ENCODE measurements around the gene ARHGAP4. TPM values are rescaled to one million over a fixed set of nuclear protein-coding genes. Genes with fewer than 3 reads are reported as not detected.

The ARHGAP4 gene
- total and polyA plus RNA-seq, 2 donors (not counting 3 experiments of a cell fraction or from before 2014, with no cell fraction given) = 20.9 to 33.3 TPM

DNA sequence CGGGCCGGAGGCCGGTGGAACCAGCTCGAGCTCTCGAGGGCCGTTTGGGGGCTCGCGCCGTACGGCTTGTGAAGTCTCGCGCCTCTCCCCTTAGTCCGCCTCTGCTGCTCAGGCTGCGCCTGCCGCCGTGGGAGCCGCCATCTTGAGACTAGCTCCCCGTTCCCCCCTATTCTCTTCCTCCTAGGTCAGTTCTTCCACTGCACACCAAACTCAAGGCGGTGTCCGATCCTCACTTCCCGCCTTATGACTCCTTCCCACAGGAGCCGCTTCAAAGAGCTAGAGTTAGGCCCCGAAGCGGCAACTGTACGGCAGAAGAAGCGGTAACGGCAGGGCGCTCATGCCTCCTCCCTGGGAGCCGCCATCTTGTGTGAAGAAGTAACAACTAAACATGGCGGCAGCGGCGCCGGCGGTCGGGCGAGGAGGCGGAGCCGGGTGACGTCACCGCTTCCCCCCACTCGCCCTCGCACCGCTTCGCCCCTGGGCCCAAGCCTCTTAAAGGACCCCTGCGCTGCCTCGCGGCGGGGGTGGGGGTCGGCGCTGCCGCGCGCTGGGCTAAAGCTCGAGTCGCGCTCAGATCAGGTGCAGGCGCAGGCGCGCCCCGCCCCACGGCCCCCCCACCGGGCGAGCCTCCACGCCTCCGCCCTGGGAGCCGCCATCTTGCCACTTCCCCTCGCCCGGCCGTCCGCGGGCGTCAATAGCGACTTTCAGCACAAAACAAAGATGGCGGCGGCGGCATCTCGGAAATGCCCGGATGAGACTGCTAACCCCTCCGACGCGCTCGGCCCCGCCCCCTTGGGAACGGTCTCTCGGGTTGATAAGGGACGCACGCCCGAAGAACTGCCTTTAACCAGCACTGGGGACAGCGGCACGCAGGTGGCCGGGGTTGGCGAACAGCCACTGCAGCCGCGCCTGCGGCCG, 45.6 kb upstream of the ARHGAP4 start, which contains the start of gene HCFC1:
HCFC1 (minus strand) TSS at position 369 of the 918 bp plus-strand sequence. CDS start 978 bp downstream, outside the sequence.
- Histone ChIP-seq H3K9me1 (replicated peaks; ENCODE audit: control insufficient read depth, extremely low read depth, insufficient read depth, low read length) (no peaks in the 10 kb centered on the region), H2AFZ (ENCODE audit: low read depth, low read length) (no peak within 1 kb of the TSS), H3K27me3 (ENCODE audit: control insufficient read depth in 2 of 2, insufficient read depth in 2 of 2, low read length in 2 of 2) (no peaks in the 10 kb centered on the region), H3K4me1 (ENCODE audit: control insufficient read depth, extremely low read depth, insufficient read depth, low read length) (peaks cover 45% of the 10 kb centered on the region), H3K79me2 (ENCODE audit: control insufficient read depth, insufficient read depth, low read length) (peaks cover 46% of the 10 kb centered on the region), H3K4me2 (ENCODE audit: insufficient read depth, low read length) (peak within 1 kb of the TSS; percentile 37), H3K36me3 (ENCODE audit: control insufficient read depth in 2 of 2, extremely low read depth in 1 of 2, insufficient read depth in 2 of 2, low read length in 2 of 2) (no peaks in the 10 kb centered on the region), H3K4me3 (replicated peaks in 1 of 3; ENCODE audit: insufficient read depth in 1 of 3, low read depth in 1 of 3, low read length in 3 of 3) (peak within 1 kb of the TSS; percentile 47 to 76 (median 74)), H3K9me3 (replicated peaks; ENCODE audit: control insufficient read depth, insufficient read depth, low read length) (no peaks in the 10 kb centered on the region), H3K9ac (replicated peaks; ENCODE audit: extremely low read depth, insufficient read depth, low read length) (peak within 1 kb of the TSS; percentile 97), H4K20me1 (replicated peaks; ENCODE audit: control insufficient read depth, extremely low read depth, insufficient read depth, low read length) (no peaks in the 10 kb centered on the region), H3K27ac (ENCODE audit: insufficient read depth, low read depth, low read length) (peak within 1 kb of the TSS; percentile 98)
- ChIA-PET POLR2A (interaction anchor here (1.3 kb wide), 1 partner anchor 47 kb away, joined by 3 read pairs; no protein-coding TSS in a partner anchor), CTCF (interaction anchor here (1.0 to 1.2 kb wide), 3 partner anchors 9 to 403 kb away, joined by 3 read pairs; partner anchors contain the start of gene FLNA)
- TF ChIP-seq POLR2AphosphoS5 (IDR thresholded peaks at IDR 0.05; ENCODE audit: insufficient read depth, low read depth, low read length) = peak; percentile 20
- TF ChIP-seq JUN (IDR thresholded peaks at IDR 0.05; ENCODE audit: borderline replicate concordance, insufficient read depth, insufficient read length, low read depth) = peak; percentile 27
- TF ChIP-seq, protein P1, sequence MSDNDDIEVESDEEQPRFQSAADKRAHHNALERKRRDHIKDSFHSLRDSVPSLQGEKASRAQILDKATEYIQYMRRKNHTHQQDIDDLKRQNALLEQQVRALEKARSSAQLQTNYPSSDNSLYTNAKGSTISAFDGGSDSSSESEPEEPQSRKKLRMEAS (IDR thresholded peaks at IDR 0.05; ENCODE audit: insufficient read depth, insufficient read length) = no peak
- no peak for TF ChIP-seq GATA2 (IDR thresholded peaks at IDR 0.05; ENCODE audit: insufficient read depth, insufficient read length, low read depth, low read length)
- no peak for TF ChIP-seq MYC (IDR thresholded peaks at IDR 0.05; ENCODE audit: low read depth, low read length)
- no peak for TF ChIP-seq EZH2 (IDR thresholded peaks at IDR 0.05; ENCODE audit: borderline replicate concordance, low read depth, low read length, severe bottlenecking)
- no peak for TF ChIP-seq FOS (IDR thresholded peaks at IDR 0.05; ENCODE audit: borderline replicate concordance, insufficient read depth, low read length)
- TF ChIP-seq, protein P2, sequence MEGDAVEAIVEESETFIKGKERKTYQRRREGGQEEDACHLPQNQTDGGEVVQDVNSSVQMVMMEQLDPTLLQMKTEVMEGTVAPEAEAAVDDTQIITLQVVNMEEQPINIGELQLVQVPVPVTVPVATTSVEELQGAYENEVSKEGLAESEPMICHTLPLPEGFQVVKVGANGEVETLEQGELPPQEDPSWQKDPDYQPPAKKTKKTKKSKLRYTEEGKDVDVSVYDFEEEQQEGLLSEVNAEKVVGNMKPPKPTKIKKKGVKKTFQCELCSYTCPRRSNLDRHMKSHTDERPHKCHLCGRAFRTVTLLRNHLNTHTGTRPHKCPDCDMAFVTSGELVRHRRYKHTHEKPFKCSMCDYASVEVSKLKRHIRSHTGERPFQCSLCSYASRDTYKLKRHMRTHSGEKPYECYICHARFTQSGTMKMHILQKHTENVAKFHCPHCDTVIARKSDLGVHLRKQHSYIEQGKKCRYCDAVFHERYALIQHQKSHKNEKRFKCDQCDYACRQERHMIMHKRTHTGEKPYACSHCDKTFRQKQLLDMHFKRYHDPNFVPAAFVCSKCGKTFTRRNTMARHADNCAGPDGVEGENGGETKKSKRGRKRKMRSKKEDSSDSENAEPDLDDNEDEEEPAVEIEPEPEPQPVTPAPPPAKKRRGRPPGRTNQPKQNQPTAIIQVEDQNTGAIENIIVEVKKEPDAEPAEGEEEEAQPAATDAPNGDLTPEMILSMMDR (IDR thresholded peaks at IDR 0.05; ENCODE audit: extremely low read depth in 1 of 2, insufficient read depth in 1 of 2, low read depth in 1 of 2, low read length in 2 of 2) = no peak
- TF ChIP-seq POLR2A (IDR thresholded peaks at IDR 0.05; ENCODE audit: low read depth, low read length) = no peak
- FAIRE-seq = peak; percentile 97
- intact Hi-C loops (cut with micrococcal nuclease) (loop anchor here (1.0 kb wide), 4 partner anchors 43 to 407 kb away; partner anchors contain the start of genes IRAK1 and MECP2), dilution Hi-C loops (cut with MboI; ENCODE audit: extremely low pct_ligation_motif_present, low sequenced_read_pairs) (no loop called here)
- BruUV-seq (replicated peaks) = TSS peak; percentile 80
- peak; percentile 87 for DNase-seq (ENCODE audit: low read depth, low spot score)

Data from endothelial cell of umbilical vein (primary cell).